Keratinocyte (primary cell): Measurements from ENCODE around the gene COA8. TPM values are rescaled to one million over a fixed set of nuclear protein-coding genes. Genes with fewer than 3 reads are reported as not detected.

Experiments used
- DNase-seq: peaks from one replicate; pipeline ENCODE4 v3.0.0-alpha.2; 2011; ENCODE audit warnings: low read depth, missing footprints, low spot score
- FAIRE-seq: peaks from 2 replicates; lab custom pipeline; 2011; peaks lifted over from hg19 to GRCh38; lab: Jason Lieb, UNC
- H2AFZ ChIP-seq: 2 replicates; pipeline ENCODE4 v1.6.0; 2012; ENCODE audit warnings: low read length, control low read depth, inconsistent platforms; ENCODE audit not compliant: control insufficient read depth
- H3K27ac ChIP-seq: 2 replicates; pipeline ENCODE4 v1.5.1; 2011; ENCODE audit warnings: low read length; ENCODE audit not compliant: control insufficient read depth, insufficient read depth
- H3K27me3 ChIP-seq: 3 replicates; pipeline ENCODE4 v1.6.0; 2011; ENCODE audit warnings: low read length; ENCODE audit not compliant: control insufficient read depth, insufficient read depth; ENCODE audit errors: extremely low read depth
- H3K36me3 ChIP-seq, 2 experiments: 2 replicates in 1 of 2; 3 replicates in 1 of 2; pipeline ENCODE4 v1.5.1; 2011; ENCODE audit warnings: low read length in 2 of 2, mild to moderate bottlenecking in 1 of 2; ENCODE audit not compliant: control insufficient read depth in 2 of 2, insufficient read depth in 2 of 2; ENCODE audit errors: extremely low read depth in 1 of 2
- H3K4me1 ChIP-seq: 3 replicates; pipeline ENCODE4 v1.5.1; 2011; ENCODE audit warnings: low read length; ENCODE audit not compliant: control insufficient read depth, insufficient read depth; ENCODE audit errors: extremely low read depth
- H3K4me2 ChIP-seq: 3 replicates; pipeline ENCODE4 v1.6.0; 2011; ENCODE audit warnings: low read depth, low read length; ENCODE audit not compliant: control insufficient read depth, insufficient read depth; ENCODE audit errors: extremely low read depth
- H3K4me3 ChIP-seq, 3 experiments: fragments of 200-600 bp in 1 of 3; sonication (generic) in 1 of 3; 2 replicates in 2 of 3; 3 replicates in 1 of 3; pipeline ENCODE4 v1.5.1; 2011 to 2016; ENCODE audit warnings: low read length in 3 of 3, mild to moderate bottlenecking in 3 of 3, control low read depth in 2 of 3, inconsistent platforms in 1 of 3, low read depth in 1 of 3, mixed read lengths in 1 of 3, mixed run types in 1 of 3, moderate library complexity in 1 of 3; ENCODE audit not compliant: control insufficient read depth in 2 of 3, insufficient read depth in 2 of 3; ENCODE audit errors: extremely low read depth in 1 of 3
- H3K79me2 ChIP-seq: 2 replicates; pipeline ENCODE4 v1.6.0; 2012; ENCODE audit warnings: low read length; ENCODE audit not compliant: control insufficient read depth, insufficient read depth
- H3K9ac ChIP-seq: 3 replicates; pipeline ENCODE4 v1.6.0; 2011; ENCODE audit warnings: low read length; ENCODE audit not compliant: control insufficient read depth, insufficient read depth; ENCODE audit errors: extremely low read depth
- H3K9me1 ChIP-seq: 3 replicates; pipeline ENCODE4 v1.6.0; 2011; ENCODE audit warnings: low read length; ENCODE audit not compliant: control insufficient read depth, insufficient read depth; ENCODE audit errors: extremely low read depth
- H3K9me3 ChIP-seq: 2 replicates; pipeline ENCODE4 v1.5.1; 2012; ENCODE audit warnings: low read depth, low read length; ENCODE audit not compliant: control insufficient read depth
- H4K20me1 ChIP-seq: 3 replicates; pipeline ENCODE4 v1.6.0; 2011; ENCODE audit warnings: low read length; ENCODE audit not compliant: control insufficient read depth, insufficient read depth; ENCODE audit errors: extremely low read depth
- EZH2 ChIP-seq: IDR thresholded peaks from one replicate; pipeline ENCODE4 v1.6.1; 2012; ENCODE audit warnings: inconsistent platforms, mild to moderate bottlenecking, low read length, moderate library complexity
- dilution Hi-C: fragments of 300-500 bp; cut with MboI; formaldehyde crosslinking; loops from one replicate; pipeline ENCODE4 v1.7.0; 2020; ENCODE audit warnings: low sequenced_read_pairs; ENCODE audit not compliant: extremely low pct_ligation_motif_present
- polyA plus RNA-seq, 5 experiments: library from polyadenylated mRNA; depleted of rRNA in 3 of 5; stranded (reverse) in 3 of 5; stranded (forward) in 1 of 5; unstranded in 1 of 5; fragments of >200 nt; gene quantifications; 1 replicate in 1 of 5; 2 replicates in 3 of 5; 3 replicates in 1 of 5; pipeline versions ENCODE4 v1.2.1 to v1.2.3, GENCODE V29; 2011 to 2012; ENCODE audit warnings: missing spikeins in 2 of 5, low read depth in 1 of 5, low replicate concordance in 1 of 5
- TF ChIP-seq, protein P1 (sequence below), 3 experiments: IDR thresholded peaks in 1 of 3; conservative IDR thresholded peaks in 1 of 3; optimal IDR thresholded peaks in 1 of 3; 2 replicates in 2 of 3; 3 replicates in 1 of 3; pipeline versions ENCODE3 to v1.5.1; 2011; ENCODE audit warnings: low read length in 3 of 3, mild to moderate bottlenecking in 3 of 3, moderate library complexity in 2 of 3, control low read depth in 1 of 3, inconsistent platforms in 1 of 3; ENCODE audit not compliant: insufficient read depth in 2 of 3; ENCODE audit errors: extremely low read depth in 1 of 3

Gene COA8
- polyA plus RNA-seq, 1 donor (not counting 4 experiments of a cell fraction or from before 2014, with no cell fraction given): 24.8 TPM

DNA sequence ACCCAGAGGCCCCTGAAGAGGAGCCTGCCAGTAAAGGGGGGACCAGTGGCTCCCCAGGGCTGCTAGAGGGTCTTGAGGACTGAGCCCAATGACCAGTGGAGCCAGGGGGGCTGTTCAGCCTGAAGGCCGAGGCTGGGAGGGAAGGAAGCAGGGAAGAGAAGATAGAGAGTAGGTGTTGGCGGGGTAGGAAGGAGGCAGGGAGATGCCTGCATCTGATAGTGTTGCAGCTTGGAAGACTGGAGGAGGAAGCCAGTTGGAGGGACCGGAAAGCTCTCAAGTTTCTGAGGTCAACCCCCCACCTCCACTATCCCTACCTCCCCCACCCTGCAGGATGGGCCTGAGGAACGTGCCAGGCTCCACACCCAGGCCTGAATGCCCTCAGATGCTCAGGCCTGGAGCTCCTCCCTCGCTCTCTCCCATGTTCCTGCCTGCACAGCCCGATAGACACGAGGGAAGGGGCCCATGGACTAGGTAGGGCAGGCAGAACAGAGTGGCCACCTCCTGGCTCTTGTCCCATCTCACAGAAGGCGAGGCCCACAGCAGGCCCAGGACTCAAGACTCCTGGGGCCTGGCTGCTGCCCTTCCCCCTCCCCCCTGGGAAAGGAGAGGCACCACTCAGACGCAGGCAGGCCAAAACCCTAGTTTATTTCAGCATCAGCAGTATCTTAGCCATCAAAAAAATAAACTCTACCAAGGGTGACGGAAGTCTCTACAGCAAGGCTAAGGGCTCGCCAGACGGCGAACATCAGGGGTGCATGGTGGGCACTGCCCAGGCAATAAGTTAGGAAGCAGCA lies 43.5 kb upstream of the COA8 start:
- Histone ChIP-seq H3K27me3 (peaks cover 43% of the 10 kb centered on the region), H2AFZ (no peak overlapping the region), H3K79me2 (no peaks in the 10 kb centered on the region), H3K9me1 (no peaks in the 10 kb centered on the region), H4K20me1 (peaks cover 7% of the 10 kb centered on the region), H3K4me2 (no peak overlapping the region), H3K36me3 (peaks cover 0 to 7% of the 10 kb centered on the region in 2 experiments), H3K4me3 (no peak overlapping the region), H3K9ac (no peak overlapping the region), H3K4me1 (peaks cover 24% of the 10 kb centered on the region), H3K27ac (no peak overlapping the region), H3K9me3 (no peaks in the 10 kb centered on the region)
- TF ChIP-seq, protein P1, sequence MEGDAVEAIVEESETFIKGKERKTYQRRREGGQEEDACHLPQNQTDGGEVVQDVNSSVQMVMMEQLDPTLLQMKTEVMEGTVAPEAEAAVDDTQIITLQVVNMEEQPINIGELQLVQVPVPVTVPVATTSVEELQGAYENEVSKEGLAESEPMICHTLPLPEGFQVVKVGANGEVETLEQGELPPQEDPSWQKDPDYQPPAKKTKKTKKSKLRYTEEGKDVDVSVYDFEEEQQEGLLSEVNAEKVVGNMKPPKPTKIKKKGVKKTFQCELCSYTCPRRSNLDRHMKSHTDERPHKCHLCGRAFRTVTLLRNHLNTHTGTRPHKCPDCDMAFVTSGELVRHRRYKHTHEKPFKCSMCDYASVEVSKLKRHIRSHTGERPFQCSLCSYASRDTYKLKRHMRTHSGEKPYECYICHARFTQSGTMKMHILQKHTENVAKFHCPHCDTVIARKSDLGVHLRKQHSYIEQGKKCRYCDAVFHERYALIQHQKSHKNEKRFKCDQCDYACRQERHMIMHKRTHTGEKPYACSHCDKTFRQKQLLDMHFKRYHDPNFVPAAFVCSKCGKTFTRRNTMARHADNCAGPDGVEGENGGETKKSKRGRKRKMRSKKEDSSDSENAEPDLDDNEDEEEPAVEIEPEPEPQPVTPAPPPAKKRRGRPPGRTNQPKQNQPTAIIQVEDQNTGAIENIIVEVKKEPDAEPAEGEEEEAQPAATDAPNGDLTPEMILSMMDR (optimal IDR thresholded peaks at IDR 0.05 in 1 of 3, IDR thresholded peaks at IDR 0.05 in 1 of 3, conservative IDR thresholded peaks at IDR 0.05 in 1 of 3; ENCODE audit: extremely low read depth in 1 of 3, insufficient read depth in 2 of 3, low read length in 3 of 3): no peak
- TF ChIP-seq EZH2: no peak
- FAIRE-seq (peak; percentile 56), DNase-seq (no peak)
- dilution Hi-C loops: no loop called here

- H3K27ac ChIP-seq: no peak overlapping the region
- no peak for DNase-seq
- dilution Hi-C loops: no loop called here
- no peak overlapping the region for H2AFZ ChIP-seq
- H4K20me1 ChIP-seq: peaks cover 7% of the 10 kb centered on the region
- H3K9me1 ChIP-seq: no peaks in the 10 kb centered on the region
- H3K36me3 ChIP-seq: peaks cover 0 to 5% of the 10 kb centered on the region in 2 experiments
- H3K9ac ChIP-seq: no peak overlapping the region
- H3K27me3 ChIP-seq: peaks cover 43% of the 10 kb centered on the region
- no peaks in the 10 kb centered on the region for H3K79me2 ChIP-seq
- H3K4me1 ChIP-seq: peaks cover 24% of the 10 kb centered on the region
- no peak overlapping the region for H3K4me2 ChIP-seq
- H3K9me3 ChIP-seq: no peaks in the 10 kb centered on the region
- FAIRE-seq: no peak
- TF ChIP-seq EZH2: no peak
- TF ChIP-seq, protein P1 (optimal IDR thresholded peaks at IDR 0.05 in 1 of 3, IDR thresholded peaks at IDR 0.05 in 1 of 3, conservative IDR thresholded peaks at IDR 0.05 in 1 of 3; ENCODE audit: extremely low read depth in 1 of 3, insufficient read depth in 2 of 3, low read length in 3 of 3): no peak
- H3K4me3 ChIP-seq: no peak overlapping the region
Observed at GRCh38 chr14:103519837-103520212, 42.9 kb upstream of the COA8 start.
